Mesendoderm (in vitro differentiated cells): ENCODE measurements around the gene NFYC.

Experiments
- DNase-seq: peaks from one replicate; pipeline ENCODE4 v3.0.0; 2013
- H2AK5ac ChIP-seq: 2 replicates; pipeline ENCODE4 v1.6.1; 2013; ENCODE audit warnings: low read length, inconsistent platforms
- H2BK120ac ChIP-seq: 2 replicates; pipeline ENCODE4 v1.6.1; 2013; ENCODE audit warnings: low read depth, mild to moderate bottlenecking, low read length, moderate library complexity, mixed read lengths
- H2BK15ac ChIP-seq: replicated peaks from 2 replicates; pipeline ENCODE4 v1.6.1; 2013; ENCODE audit warnings: low read depth, mild to moderate bottlenecking, moderate library complexity
- H2BK5ac ChIP-seq: 2 replicates; pipeline ENCODE4 v1.6.1; 2013; ENCODE audit warnings: low read length, inconsistent platforms
- H3K18ac ChIP-seq: 2 replicates; pipeline ENCODE4 v1.6.1; 2013; ENCODE audit warnings: mild to moderate bottlenecking, low read length, mixed read lengths
- H3K23ac ChIP-seq: one replicate; pipeline ENCODE4 v1.6.1; 2013; ENCODE audit warnings: low read length
- H3K27ac ChIP-seq: 2 replicates; pipeline ENCODE4 v1.5.1; 2013; ENCODE audit warnings: low read depth, mild to moderate bottlenecking, inconsistent platforms, low read length, moderate library complexity
- H3K27me3 ChIP-seq: 2 replicates; pipeline ENCODE4 v1.6.1; 2013; ENCODE audit warnings: low read length, control low read depth, mild to moderate bottlenecking, inconsistent platforms; ENCODE audit not compliant: insufficient read depth, poor library complexity
- H3K36me3 ChIP-seq: 2 replicates; pipeline ENCODE4 v1.6.1; 2013; ENCODE audit warnings: low read length, inconsistent platforms; ENCODE audit not compliant: control insufficient read depth, insufficient read depth
- H3K4ac ChIP-seq: one replicate; pipeline ENCODE4 v1.6.1; 2013; ENCODE audit warnings: low read depth, mild to moderate bottlenecking, low read length, moderate library complexity
- H3K4me1 ChIP-seq: 2 replicates; pipeline ENCODE4 v1.6.1; 2013; ENCODE audit warnings: low read depth, low read length, inconsistent platforms; ENCODE audit not compliant: control insufficient read depth
- H3K4me2 ChIP-seq: 2 replicates; pipeline ENCODE4 v1.6.1; 2013; ENCODE audit warnings: low read length
- H3K4me3 ChIP-seq: 2 replicates; pipeline ENCODE4 v1.5.1; 2013; ENCODE audit warnings: mild to moderate bottlenecking, low read length
- H3K56ac ChIP-seq: one replicate; pipeline ENCODE4 v1.6.1; 2013; ENCODE audit warnings: low read length
- H3K79me1 ChIP-seq: 2 replicates; pipeline ENCODE4 v1.6.1; 2013; ENCODE audit warnings: low read length, inconsistent platforms
- H3K79me2 ChIP-seq: 2 replicates; pipeline ENCODE4 v1.6.1; 2013; ENCODE audit warnings: mild to moderate bottlenecking, low read length; ENCODE audit not compliant: control insufficient read depth, insufficient read depth
- H3K9ac ChIP-seq: 2 replicates; pipeline ENCODE4 v1.6.1; 2013; ENCODE audit warnings: low read length, inconsistent platforms
- H4K5ac ChIP-seq: one replicate; pipeline ENCODE4 v1.6.1; 2013; ENCODE audit warnings: low read length
- H4K8ac ChIP-seq: one replicate; pipeline ENCODE4 v1.6.1; 2013; ENCODE audit warnings: low read depth, mild to moderate bottlenecking, control low read depth, low read length, moderate library complexity
- WGBS: extraction: QIAGEN DNeasy Blood & Tissue Kit; methylation state at CpG from one replicate; pipeline ENCODE4 v1.1.7; 2013; ENCODE audit warnings: low lambda C conversion rate, missing lambda C conversion rate; ENCODE audit not compliant: insufficient coverage; ENCODE audit errors: extremely low coverage; 5-methylcytosine and 5-hydroxymethylcytosine counted together

The NFYC gene

GRCh38 chr1:40760984-40761383 is 69.5 kb downstream of the NFYC start:
- H2BK5ac ChIP-seq, result no peak overlapping the region
- no peaks in the 10 kb centered on the region for H3K79me2 ChIP-seq
- H3K79me1 ChIP-seq, result peaks cover 2% of the 10 kb centered on the region
- no peak overlapping the region for H3K56ac ChIP-seq
- no peak overlapping the region for H3K27ac ChIP-seq
- no peaks in the 10 kb centered on the region for H3K27me3 ChIP-seq
- H4K8ac ChIP-seq, result no peak overlapping the region
- no peak overlapping the region for H2BK15ac ChIP-seq
- no peak overlapping the region for H3K4ac ChIP-seq
- no peak overlapping the region for H4K5ac ChIP-seq
- no peaks in the 10 kb centered on the region for H3K4me1 ChIP-seq
- H2AK5ac ChIP-seq, result no peak overlapping the region
- no peak overlapping the region for H3K4me2 ChIP-seq
- H3K23ac ChIP-seq, result no peak overlapping the region
- no peak overlapping the region for H3K9ac ChIP-seq
- no peak overlapping the region for H3K4me3 ChIP-seq
- H3K18ac ChIP-seq, result no peak overlapping the region
- WGBS, result no CpG with 5 or more reads among the region's 4 CpGs
- H3K36me3 ChIP-seq, result peaks cover 10% of the 10 kb centered on the region
- no peak overlapping the region for H2BK120ac ChIP-seq
- no peak for DNase-seq

DNA sequence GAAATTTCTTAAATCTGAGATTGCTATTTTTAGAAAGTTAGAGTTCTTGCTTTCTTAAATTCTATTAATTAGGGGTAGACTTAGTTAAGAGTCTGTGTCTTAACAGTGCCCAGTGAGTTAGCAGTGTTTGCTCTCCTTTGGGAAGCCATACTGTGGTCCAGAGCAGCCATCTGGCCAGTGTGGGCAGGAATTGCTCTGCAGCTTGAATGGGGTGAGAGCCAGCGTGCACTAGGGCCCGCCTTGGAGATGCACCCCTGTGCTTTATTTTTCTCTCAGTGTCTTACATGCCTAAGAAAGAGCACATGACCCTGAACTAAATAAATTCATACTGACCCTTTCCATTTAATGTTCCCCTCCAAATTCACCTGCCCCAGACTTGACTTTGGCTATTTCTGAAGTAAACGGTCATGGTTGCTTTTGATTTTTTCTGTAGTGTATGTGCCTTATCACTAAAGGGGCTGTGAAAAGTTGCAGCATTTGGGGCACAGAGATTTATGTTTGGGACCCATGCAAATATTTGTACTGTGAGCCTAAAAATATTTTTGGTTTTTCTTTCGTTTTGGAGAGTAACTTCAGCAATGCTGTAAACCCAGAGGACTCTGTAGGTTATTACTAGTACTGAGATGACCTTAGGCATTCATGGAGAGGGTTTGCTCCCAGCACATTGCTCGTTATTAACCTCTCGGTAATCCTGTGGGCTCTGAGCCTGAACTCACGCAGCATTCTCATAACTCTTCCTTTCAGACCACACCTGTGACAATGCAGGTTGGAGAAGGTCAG is 70.8 kb downstream of the NFYC start:
- Histone ChIP-seq H3K79me2 (no peaks in the 10 kb centered on the region), H4K5ac (no peak overlapping the region), H2BK15ac (no peak overlapping the region), H4K8ac (no peak overlapping the region), H3K4me3 (no peak overlapping the region), H3K56ac (no peak overlapping the region), H3K27me3 (no peaks in the 10 kb centered on the region), H2BK5ac (no peak overlapping the region), H3K4me2 (no peak overlapping the region), H3K23ac (no peak overlapping the region), H3K18ac (no peak overlapping the region), H2BK120ac (no peak overlapping the region), H3K36me3 (peaks cover 16% of the 10 kb centered on the region), H3K27ac (no peak overlapping the region), H3K4me1 (no peaks in the 10 kb centered on the region), H2AK5ac (no peak overlapping the region), H3K9ac (no peak overlapping the region), H3K79me1 (peaks cover 2% of the 10 kb centered on the region), H3K4ac (no peak overlapping the region)
- WGBS, result no CpG with 5 or more reads among the region's 7 CpGs
- no peak for DNase-seq

DNA sequence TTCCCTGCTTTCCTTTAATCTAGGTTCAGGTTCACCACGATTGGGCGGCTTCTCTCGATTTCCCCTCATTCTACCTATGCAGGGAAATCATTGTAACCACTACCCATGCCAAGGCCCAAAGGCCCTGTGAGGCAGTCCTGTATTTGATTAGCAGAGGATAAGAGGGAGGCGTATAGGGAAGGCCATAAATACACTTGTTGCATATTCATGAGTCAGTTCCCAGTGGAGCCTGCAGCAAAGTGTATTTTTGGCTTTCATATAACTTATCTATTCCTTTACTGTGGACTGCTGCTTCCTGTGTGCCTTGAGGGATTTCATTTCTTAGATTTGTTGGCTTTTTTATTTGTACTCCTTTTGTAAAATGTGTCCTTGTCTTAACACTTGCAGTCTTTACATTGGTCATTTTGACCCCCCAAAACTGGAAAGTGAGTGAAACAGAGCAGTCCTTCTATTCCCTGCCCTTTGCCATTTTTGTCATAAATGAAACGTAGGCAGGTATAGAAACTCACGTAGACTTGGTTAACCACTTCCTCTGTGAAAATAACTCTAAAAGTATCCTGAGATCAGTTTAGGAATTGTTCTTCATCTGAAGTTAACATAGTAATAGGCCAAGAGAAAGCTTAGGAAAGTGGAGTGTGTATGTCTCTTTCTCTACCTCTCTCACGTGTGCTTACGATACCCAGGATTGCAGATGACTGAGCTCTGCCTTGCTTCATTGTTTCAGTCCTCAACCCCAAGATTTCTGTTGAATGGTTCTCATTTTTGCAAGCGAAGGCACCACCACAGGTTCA is 72.4 kb downstream of the NFYC start:
- peaks cover 2% of the 10 kb centered on the region for H3K79me1 ChIP-seq
- no peak overlapping the region for H4K8ac ChIP-seq
- no peaks in the 10 kb centered on the region for H3K79me2 ChIP-seq
- H2BK5ac ChIP-seq, result no peak overlapping the region
- H3K4me2 ChIP-seq, result no peak overlapping the region
- no peak overlapping the region for H2BK15ac ChIP-seq
- no peak for DNase-seq
- no CpG with 5 or more reads among the region's 9 CpGs for WGBS
- H3K4ac ChIP-seq, result no peak overlapping the region
- no peak overlapping the region for H3K9ac ChIP-seq
- no peak overlapping the region for H2BK120ac ChIP-seq
- no peak overlapping the region for H3K27ac ChIP-seq
- H4K5ac ChIP-seq, result no peak overlapping the region
- H3K36me3 ChIP-seq, result peaks cover 14% of the 10 kb centered on the region
- H3K27me3 ChIP-seq, result no peaks in the 10 kb centered on the region
- no peak overlapping the region for H3K4me3 ChIP-seq
- no peak overlapping the region for H2AK5ac ChIP-seq
- H3K4me1 ChIP-seq, result no peaks in the 10 kb centered on the region
- no peak overlapping the region for H3K23ac ChIP-seq
- no peak overlapping the region for H3K18ac ChIP-seq
- no peak overlapping the region for H3K56ac ChIP-seq

DNA sequence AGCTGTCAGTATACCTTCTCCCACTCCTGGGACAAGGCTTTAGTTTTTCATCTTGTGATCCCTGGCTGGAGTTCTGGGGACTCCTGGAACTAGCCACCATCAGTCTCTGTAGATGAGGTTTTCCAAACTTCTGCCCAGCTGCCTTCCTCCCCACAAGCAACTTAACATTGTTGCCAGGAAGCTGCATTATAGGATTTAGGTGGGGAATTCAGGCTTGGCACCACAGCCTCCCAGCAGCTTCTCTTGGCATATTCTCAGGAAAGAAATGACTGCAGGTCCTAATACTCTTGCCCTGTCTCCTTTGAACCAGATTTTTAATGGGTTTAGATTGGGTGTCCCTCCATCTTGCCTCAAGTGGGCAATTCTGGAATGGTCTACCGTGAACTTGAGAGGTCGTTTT is 73.5 kb downstream of the NFYC start:
- Histone ChIP-seq H2AK5ac (no peak overlapping the region), H3K4ac (no peak overlapping the region), H3K79me2 (no peaks in the 10 kb centered on the region), H4K5ac (no peak overlapping the region), H3K56ac (no peak overlapping the region), H3K4me1 (no peaks in the 10 kb centered on the region), H3K4me3 (no peak overlapping the region), H3K9ac (no peak overlapping the region), H3K27me3 (no peaks in the 10 kb centered on the region), H3K4me2 (no peak overlapping the region), H3K23ac (no peak overlapping the region), H3K18ac (no peak overlapping the region), H3K36me3 (peaks cover 15% of the 10 kb centered on the region), H2BK5ac (no peak overlapping the region), H3K79me1 (peaks cover 2% of the 10 kb centered on the region), H4K8ac (no peak overlapping the region), H3K27ac (no peak overlapping the region), H2BK15ac (no peak overlapping the region), H2BK120ac (no peak overlapping the region)
- no peak for DNase-seq
- WGBS, result no CpG with 5 or more reads among the region's 2 CpGs

DNA sequence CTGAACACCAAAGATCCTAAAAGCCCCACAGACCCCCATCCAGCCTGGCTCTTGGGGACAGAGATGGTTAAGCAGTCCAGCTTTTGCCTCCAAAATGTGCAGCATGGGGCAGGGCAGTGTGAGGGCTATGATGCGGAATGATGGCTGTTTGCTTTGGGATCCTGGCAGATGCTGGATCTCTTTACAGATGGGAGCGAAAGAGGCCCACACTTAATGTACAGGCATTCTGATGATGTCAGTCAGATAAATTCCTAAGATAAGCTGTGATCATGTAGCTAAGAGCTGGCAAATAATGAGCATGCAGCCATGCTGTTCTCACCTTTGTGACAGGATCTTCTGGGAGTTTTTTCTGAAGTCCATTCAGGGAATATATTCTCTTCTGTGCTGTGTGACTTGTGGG is 74.5 kb downstream of the NFYC start:
- Histone ChIP-seq H2BK120ac (no peak overlapping the region), H3K56ac (no peak overlapping the region), H2BK15ac (no peak overlapping the region), H2BK5ac (no peak overlapping the region), H3K4ac (no peak overlapping the region), H3K4me1 (no peaks in the 10 kb centered on the region), H3K4me3 (no peak overlapping the region), H3K18ac (no peak overlapping the region), H3K79me2 (no peaks in the 10 kb centered on the region), H3K9ac (no peak overlapping the region), H3K27ac (no peak overlapping the region), H4K8ac (no peak overlapping the region), H3K36me3 (peaks cover 15% of the 10 kb centered on the region), H4K5ac (no peak overlapping the region), H3K4me2 (no peak overlapping the region), H3K23ac (no peak overlapping the region), H3K79me1 (peaks cover 2% of the 10 kb centered on the region), H2AK5ac (no peak overlapping the region), H3K27me3 (no peaks in the 10 kb centered on the region)
- no CpG with 5 or more reads among the region's 2 CpGs for WGBS
- DNase-seq, result no peak
